Coronary artery (tissue), 2 donors: Measurements from ENCODE around the gene MRPS6.

Experiments
- DNase-seq: peaks from one replicate; pipeline ENCODE4 v3.0.0-alpha.2; 2017; ENCODE audit warnings: low spot score
- H3K27ac ChIP-seq, 2 donors: fragments of 200-600 bp; sonication (generic); one replicate each; pipeline ENCODE4 v1.5.1; 2016 to 2019
- H3K4me3 ChIP-seq: fragments of 200-600 bp; sonication (generic); 2 replicates; pipeline ENCODE4 v1.5.1; 2016; ENCODE audit warnings: mild to moderate bottlenecking, moderate library complexity
- CTCF ChIP-seq: fragments of 200-600 bp; sonication (generic); IDR thresholded peaks from one replicate; pipeline ENCODE4 v1.5.1; 2019; ENCODE audit warnings: antibody characterized with exemption

Gene MRPS6

DNA sequence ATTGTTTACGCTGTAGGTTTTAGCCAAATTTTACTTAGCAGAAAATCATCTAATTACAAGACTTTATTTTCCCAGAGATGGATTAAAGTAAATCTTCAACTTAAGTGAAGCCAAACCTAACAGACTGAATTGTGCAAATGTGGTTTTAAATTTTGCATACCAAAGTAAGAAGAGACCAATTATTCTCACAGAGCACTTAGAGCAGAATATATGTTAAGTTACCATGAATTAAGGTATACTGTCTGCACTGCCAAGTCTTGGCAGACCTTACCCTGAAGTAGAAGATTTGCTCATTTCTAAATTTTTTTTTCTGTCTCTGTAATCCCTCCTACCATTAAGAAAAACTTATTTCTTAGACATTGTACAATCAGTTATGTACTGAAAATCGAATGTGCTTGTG, 24.1 kb downstream of the MRPS6 start:
- Histone ChIP-seq H3K4me3 (no peak overlapping the region), H3K27ac (no peak overlapping the region)
- no peak for TF ChIP-seq CTCF
- no peak for DNase-seq

- TF ChIP-seq CTCF = no peak
- Histone ChIP-seq H3K27ac (no peak overlapping the region), H3K4me3 (no peak overlapping the region)
- DNase-seq = no peak
Observed at GRCh38 chr21:34100337-34100736, 27.0 kb downstream of the MRPS6 start.

DNA sequence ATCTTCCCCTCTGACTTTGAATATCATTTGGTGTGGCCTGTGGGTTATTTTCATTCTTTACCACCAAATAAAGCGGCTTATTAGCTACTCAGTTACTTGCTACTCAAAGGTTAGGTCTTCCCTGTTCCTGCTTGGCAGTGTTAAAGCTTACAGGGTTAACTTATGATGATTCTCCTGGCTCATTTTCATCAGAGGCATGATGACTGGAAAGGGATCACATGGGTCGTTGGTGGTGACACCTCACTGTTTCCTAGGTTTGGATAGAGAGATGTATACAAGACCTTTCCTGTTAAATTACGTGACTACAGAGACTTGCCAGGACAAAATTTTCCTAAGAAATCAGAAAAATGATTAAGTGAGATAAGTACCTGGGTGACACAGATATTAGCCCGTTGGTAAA, 27.4 kb downstream of the MRPS6 start:
- Histone ChIP-seq H3K4me3 (no peak overlapping the region), H3K27ac (no peak overlapping the region)
- no peak for DNase-seq
- TF ChIP-seq CTCF = no peak

DNA sequence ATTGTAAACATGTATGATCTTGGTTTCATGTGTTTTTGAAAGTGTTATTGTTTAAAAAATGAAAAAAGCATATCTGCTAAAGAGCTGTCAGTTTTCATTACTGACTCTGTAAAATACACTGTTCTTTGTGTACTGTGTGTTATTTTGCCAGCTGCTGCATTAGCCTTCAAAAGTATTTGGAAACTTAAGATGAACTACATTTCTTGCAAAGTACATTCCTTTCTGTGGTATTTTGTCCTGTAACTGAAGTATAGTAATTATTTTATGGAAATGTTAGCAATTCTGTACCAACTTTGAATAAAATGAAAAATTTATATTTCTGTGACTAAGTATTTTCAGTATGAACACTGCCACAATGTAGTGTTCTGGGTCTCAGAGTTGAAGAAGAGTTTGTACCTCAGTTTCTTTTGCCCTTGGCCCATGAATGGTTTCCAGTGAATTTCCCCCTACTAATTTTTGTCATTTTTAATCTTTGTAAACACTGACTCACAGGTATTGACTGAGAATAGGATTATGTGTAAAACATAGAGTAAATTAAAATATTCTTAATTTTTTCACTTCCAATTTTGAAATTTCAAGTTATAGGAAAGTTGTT, 32.7 kb downstream of the MRPS6 start:
- no peak overlapping the region for H3K4me3 ChIP-seq
- TF ChIP-seq CTCF = no peak
- H3K27ac ChIP-seq = no peak overlapping the region
- no peak for DNase-seq

GRCh38 chr21:34107606-34108005, 34.2 kb downstream of the MRPS6 start:
- no peak overlapping the region for H3K27ac ChIP-seq
- DNase-seq = no peak
- TF ChIP-seq CTCF = no peak
- no peak overlapping the region for H3K4me3 ChIP-seq

DNA sequence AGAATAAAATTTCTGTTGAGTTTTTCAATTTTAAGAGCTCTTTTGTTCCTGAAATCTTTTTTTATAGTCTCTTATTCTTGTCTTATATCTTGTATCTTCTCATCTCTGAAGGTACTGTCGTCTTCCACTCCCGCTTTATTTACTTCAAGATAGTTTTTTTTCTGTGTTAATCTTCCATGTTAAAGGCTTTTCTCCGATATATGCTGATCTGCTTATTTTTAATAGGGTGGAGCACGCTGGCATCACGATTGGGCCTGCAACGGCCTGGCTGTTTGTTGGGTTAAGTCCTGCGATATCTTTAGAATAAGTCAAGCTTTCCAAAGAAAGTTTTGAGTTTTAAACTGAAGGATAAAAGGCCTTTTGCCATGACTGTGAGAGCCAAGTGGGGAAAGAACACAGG, 35.7 kb downstream of the MRPS6 start:
- H3K4me3 ChIP-seq = no peak overlapping the region
- no peak for TF ChIP-seq CTCF
- no peak for DNase-seq
- H3K27ac ChIP-seq = no peak overlapping the region

DNA sequence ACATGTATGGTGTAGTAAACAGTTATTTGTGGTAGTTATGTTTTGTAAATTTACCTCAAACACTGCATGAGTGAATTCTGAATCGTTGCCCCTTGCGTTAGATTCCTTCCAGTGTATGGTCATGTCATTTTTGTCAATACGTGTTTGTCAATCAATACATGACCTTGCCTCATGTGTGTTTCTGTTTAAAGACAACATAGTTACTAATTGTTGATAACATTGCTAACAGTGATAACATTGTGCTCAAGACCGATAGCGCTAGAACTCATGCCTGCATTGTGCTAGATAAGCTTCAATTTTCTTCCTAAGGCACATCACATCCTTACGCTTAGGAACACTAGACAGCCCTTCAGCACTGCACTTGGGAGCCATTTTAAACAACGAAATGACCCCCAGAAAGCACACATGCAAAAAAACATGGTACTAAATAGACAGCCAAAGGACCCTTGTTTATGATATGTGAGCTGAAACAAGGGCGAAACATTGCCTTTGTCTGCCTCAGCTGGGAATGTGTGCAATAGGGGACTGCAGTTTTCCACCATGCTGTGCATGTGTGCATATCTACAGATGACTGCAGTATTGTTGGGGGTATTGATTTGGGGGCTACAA, 37.3 kb downstream of the MRPS6 start:
- Histone ChIP-seq H3K27ac (no peak overlapping the region), H3K4me3 (no peak overlapping the region)
- DNase-seq = no peak
- TF ChIP-seq CTCF = no peak
